K562 treated with DMSO at 1 percent for 24 hours (cell line): ENCODE results near the gene MYG1. TPM values are rescaled to one million over a fixed set of nuclear protein-coding genes. Genes with fewer than 3 reads are reported as not detected.

Experiments
- total RNA-seq: library from RNA; unstranded; fragments of 300-600 nt; gene quantifications from 2 replicates; pipeline ENCODE4 v1.2.3, GENCODE V29; 2022; ENCODE audit warnings: low read depth; ENCODE audit not compliant: insufficient read depth

MYG1 gene
- 4.4 and 6.6 TPM in 2 replicates for total RNA-seq

GRCh38 chr12:53299454-53300180 lies at the start of gene MYG1:
Gene MYG1, plus strand, starts transcription at chr12:53299695. Its CDS starts 43 bp downstream, at chr12:53299738.

GRCh38 chr12:53267999-53268629 lies 31.4 kb upstream of the MYG1 start, which contains the start of gene ESPL1:
Gene ESPL1, plus strand, starts transcription at chr12:53268299. Its CDS starts 468 bp downstream, at chr12:53268767.

DNA sequence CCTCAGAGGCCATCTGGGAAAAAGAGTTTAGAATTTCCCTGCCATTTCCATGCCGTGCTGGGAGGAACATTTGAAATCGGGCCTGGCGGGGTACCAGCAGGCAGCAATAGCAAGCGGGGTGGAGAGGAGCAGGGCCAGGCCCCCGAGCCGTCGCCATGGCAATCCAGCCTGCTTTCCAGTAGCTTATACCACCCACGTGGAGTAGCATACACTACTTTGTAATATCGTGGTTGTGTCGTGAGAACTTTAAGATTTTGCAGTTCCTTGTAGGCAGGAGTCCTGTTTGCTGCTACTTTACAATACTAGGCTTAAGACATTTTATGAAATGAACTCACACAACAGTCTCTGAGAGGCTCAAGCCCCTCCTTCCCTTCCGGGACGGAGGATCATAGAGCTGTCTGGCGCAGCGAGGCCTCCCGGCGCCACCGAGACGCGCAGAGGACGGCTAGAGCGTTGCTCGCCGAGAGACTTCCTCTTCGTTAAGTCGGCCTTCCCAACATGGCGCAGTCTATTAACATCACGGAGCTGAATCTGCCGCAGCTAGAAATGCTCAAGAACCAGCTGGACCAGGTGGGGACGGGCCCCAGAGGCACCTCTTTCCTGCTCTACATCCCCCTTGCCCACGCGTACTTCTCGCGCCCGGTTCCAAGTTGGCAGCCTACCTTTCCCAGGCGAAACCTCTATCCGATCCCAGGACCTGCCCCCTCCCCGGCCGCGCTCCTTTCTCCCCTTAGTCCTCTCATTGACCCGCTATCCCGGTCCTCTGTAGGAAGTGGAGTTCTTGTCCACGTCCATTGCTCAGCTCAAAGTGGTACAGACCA lies 4.2 kb upstream of the MYG1 start, which contains the start of gene PFDN5:
PFDN5 (plus strand) TSS at position 473 of the 821 bp plus-strand sequence; CDS start at position 499, 26 bp downstream.

DNA sequence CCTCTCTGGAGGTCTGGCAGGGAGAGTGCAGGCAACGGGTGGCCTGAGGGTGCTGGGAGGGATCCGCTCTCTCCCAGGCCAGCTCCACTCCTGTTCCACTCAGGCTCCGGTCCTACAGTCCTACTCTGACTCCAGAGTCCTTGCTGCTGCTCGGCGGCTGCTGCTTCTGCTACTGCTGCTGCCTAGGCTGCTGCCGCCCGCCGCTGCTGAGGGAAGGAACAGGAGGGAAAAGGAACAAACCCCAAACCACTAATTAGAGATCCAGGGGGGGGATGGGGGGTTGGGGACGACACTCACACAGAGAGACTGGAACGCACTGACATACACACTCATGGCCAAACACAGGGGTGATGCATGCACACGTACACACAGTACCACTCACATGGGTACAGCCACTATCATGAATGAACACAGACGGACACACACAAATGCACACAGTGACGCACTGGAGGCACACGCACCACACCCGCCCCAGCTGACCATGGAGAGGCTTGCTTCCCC lies 36.7 kb downstream of the MYG1 start, which contains the start of gene SP7:
SP7 (minus strand) TSS at position 174 of the 501 bp plus-strand sequence. CDS start 708 bp downstream, outside the sequence.

Other genes with a start within 250 kb of the MYG1 start
- 5.0 and 7.3 TPM in 2 replicates for gene TNS2, start 249.6 kb upstream of the MYG1 start, total RNA-seq
- gene SPRYD3, start 220.3 kb upstream of the MYG1 start, total RNA-seq: 25.9 and 26.5 TPM in 2 replicates
- gene IGFBP6, start 202.0 kb upstream of the MYG1 start, total RNA-seq: 1.4 TPM in 1 of 2 replicates, not detected in the other
- gene SOAT2, start 196.2 kb upstream of the MYG1 start, total RNA-seq: not detected in 2 replicates
- 17.8 and 19.3 TPM in 2 replicates for gene ZNF740, start 119.0 kb upstream of the MYG1 start, total RNA-seq
- gene CSAD, start 118.8 kb upstream of the MYG1 start, total RNA-seq: 11.8 and 13.8 TPM in 2 replicates
- 1.4 and 1.6 TPM in 2 replicates for gene ITGB7, start 92.4 kb upstream of the MYG1 start, total RNA-seq
- gene RARG, start 67.5 kb upstream of the MYG1 start, total RNA-seq: 5.7 and 8.1 TPM in 2 replicates
- 35.7 and 41.1 TPM in 2 replicates for gene ESPL1, start 31.4 kb upstream of the MYG1 start, total RNA-seq
- gene PFDN5, start 4.2 kb upstream of the MYG1 start, total RNA-seq: 578 and 589 TPM in 2 replicates
- gene AAAS, start 21.9 kb downstream of the MYG1 start, total RNA-seq: 76.6 and 87.2 TPM in 2 replicates
- not detected in 2 replicates for gene SP7, start 36.7 kb downstream of the MYG1 start, total RNA-seq
- gene SP1, start 80.5 kb downstream of the MYG1 start, total RNA-seq: 28.2 and 29.2 TPM in 2 replicates
- gene AMHR2, start 124.2 kb downstream of the MYG1 start, total RNA-seq: 44.0 and 52.1 TPM in 2 replicates
- 257 and 263 TPM in 2 replicates for gene PRR13, start 142.0 kb downstream of the MYG1 start, total RNA-seq
- gene PCBP2, start 152.4 kb downstream of the MYG1 start, total RNA-seq: 966 and 972 TPM in 2 replicates
- 1.5 and 4.7 TPM in 2 replicates for gene MAP3K12, start 199.8 kb downstream of the MYG1 start, total RNA-seq
- 61.8 and 66.9 TPM in 2 replicates for gene TARBP2, start 201.6 kb downstream of the MYG1 start, total RNA-seq
- gene NPFF, start 207.8 kb downstream of the MYG1 start, total RNA-seq: not detected in 2 replicates